Left lung (tissue), 10 donors: ENCODE measurements around the gene KAT2B. TPM values are rescaled to one million over a fixed set of nuclear protein-coding genes. Genes with fewer than 3 reads are reported as not detected.

Experiments
- ATAC-seq: fragments of 200-7000 bp; cut with Tn5 transposase; one replicate; pipeline ENCODE4 v1.9.1; 2020; ENCODE audit warnings: moderate library complexity
- DNase-seq, 4 donors: peaks; one replicate each; pipeline ENCODE4 v3.0.0-alpha.2; 2013 to 2020
- H3K27ac ChIP-seq, 2 donors: fragments of 200-600 bp; sonication (generic) in 1 of 2; one replicate each; pipeline versions ENCODE4 v1.5.0 to v1.8.0; 2020 to 2021
- H3K27me3 ChIP-seq, 2 donors: fragments of 200-600 bp; sonication (generic) in 1 of 2; one replicate each; pipeline versions ENCODE4 v1.5.0 to v1.8.0; 2020 to 2021
- H3K36me3 ChIP-seq, 2 donors: fragments of 200-600 bp; sonication (generic) in 1 of 2; one replicate each; pipeline versions ENCODE4 v1.5.0 to v1.8.0; 2020 to 2021
- H3K4me1 ChIP-seq, 2 donors: fragments of 200-600 bp; one replicate each; pipeline ENCODE4 v1.8.0; 2021
- H3K4me3 ChIP-seq, 2 donors: fragments of 200-600 bp; sonication (generic) in 1 of 2; one replicate each; pipeline versions ENCODE4 v1.5.0 to v1.8.0; 2020 to 2021; ENCODE audit warnings: mild to moderate bottlenecking in 1 of 2
- H3K9me3 ChIP-seq, 2 donors: fragments of 200-600 bp; sonication (generic) in 1 of 2; one replicate each; pipeline versions ENCODE4 v1.5.0 to v1.8.0; 2020 to 2021
- intact Hi-C, 2 donors: fragments of 100-400 bp; cut with DNase I; formaldehyde crosslinking; loops; one replicate each; pipeline versions ENCODE4 v1.11.2 to v1.14.2; 2022
- polyA plus RNA-seq, 6 donors: library from polyadenylated mRNA; unstranded; fragments of 120-200 nt; gene quantifications; one replicate each; pipeline ENCODE4 v1.2.1, GENCODE V29; 2013; ENCODE audit not compliant: insufficient read length in 6 of 6
- total RNA-seq, 2 donors: library from RNA; stranded (reverse); fragmentation: NEBNext Ultra II Directional; extraction: Animal tissue kit (Norgen Biotek cat#: 25700); gene quantifications; one replicate each; pipeline ENCODE4 v1.2.1, GENCODE V29; 2021
- TF ChIP-seq, protein P1 (sequence below), 2 donors: fragments of 200-600 bp; sonication (generic) in 1 of 2; IDR thresholded peaks; one replicate each; pipeline versions ENCODE4 v1.5.0 to v1.8.0; 2021; ENCODE audit warnings: antibody characterized with exemption in 2 of 2
- donor health status: DM: no; HTN: yes; CAD: no.
- donor health status: DM: no; HTN: no; CAD: no.

Gene KAT2B
- total and polyA plus RNA-seq, 8 donors, result 26.1 to 48.0 (median 39.9) TPM

DNA sequence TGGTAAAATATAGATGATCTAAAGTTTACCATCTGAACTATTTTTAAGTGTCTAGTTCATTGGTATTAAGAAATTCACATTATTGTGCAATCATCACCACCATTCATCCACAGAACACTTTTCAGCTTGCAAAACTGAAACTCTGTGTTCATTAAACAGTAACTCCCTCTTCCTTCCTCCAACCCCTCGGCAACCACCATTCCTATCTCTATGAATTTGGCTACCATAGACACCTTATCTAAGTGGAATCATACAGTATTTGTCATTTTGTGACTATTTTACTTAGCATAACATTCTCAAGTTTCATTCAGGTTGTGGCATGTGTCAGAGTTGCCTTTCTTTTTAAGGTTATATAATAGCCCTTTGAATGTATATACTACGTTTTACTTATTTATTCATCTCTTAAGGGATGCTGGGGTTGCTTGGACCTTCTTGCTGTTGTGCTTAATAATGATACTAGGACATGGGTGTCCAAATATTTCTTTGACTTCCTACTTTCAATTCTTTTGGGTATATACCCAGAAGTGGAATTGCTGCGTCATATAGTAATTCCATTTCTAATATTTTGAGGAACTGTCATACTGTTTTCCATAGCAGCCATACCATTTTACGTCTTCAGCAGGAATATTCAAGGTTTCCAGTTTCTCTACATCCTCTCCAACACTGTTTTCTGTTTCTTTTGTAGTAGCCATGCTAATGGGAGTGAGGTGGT is 20.9 kb downstream of the KAT2B start:
- ATAC-seq, result peak; percentile 62
- H3K4me3 ChIP-seq, result peak overlapping the region in 1 of 2 donors; percentile 31
- peak overlapping the region; percentile 63 to 92 for H3K27ac ChIP-seq
- no peaks in the 10 kb centered on the region for H3K27me3 ChIP-seq
- no peaks in the 10 kb centered on the region for H3K9me3 ChIP-seq
- intact Hi-C loops, result no loop called here
- peak in 1 of 4 donors; percentile 69 for DNase-seq
- H3K4me1 ChIP-seq, result peaks cover 16 to 39% of the 10 kb centered on the region in 2 donors
- no peaks in the 10 kb centered on the region for H3K36me3 ChIP-seq
- TF ChIP-seq, protein P1, sequence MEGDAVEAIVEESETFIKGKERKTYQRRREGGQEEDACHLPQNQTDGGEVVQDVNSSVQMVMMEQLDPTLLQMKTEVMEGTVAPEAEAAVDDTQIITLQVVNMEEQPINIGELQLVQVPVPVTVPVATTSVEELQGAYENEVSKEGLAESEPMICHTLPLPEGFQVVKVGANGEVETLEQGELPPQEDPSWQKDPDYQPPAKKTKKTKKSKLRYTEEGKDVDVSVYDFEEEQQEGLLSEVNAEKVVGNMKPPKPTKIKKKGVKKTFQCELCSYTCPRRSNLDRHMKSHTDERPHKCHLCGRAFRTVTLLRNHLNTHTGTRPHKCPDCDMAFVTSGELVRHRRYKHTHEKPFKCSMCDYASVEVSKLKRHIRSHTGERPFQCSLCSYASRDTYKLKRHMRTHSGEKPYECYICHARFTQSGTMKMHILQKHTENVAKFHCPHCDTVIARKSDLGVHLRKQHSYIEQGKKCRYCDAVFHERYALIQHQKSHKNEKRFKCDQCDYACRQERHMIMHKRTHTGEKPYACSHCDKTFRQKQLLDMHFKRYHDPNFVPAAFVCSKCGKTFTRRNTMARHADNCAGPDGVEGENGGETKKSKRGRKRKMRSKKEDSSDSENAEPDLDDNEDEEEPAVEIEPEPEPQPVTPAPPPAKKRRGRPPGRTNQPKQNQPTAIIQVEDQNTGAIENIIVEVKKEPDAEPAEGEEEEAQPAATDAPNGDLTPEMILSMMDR (IDR thresholded peaks at IDR 0.05), result no peak

DNA sequence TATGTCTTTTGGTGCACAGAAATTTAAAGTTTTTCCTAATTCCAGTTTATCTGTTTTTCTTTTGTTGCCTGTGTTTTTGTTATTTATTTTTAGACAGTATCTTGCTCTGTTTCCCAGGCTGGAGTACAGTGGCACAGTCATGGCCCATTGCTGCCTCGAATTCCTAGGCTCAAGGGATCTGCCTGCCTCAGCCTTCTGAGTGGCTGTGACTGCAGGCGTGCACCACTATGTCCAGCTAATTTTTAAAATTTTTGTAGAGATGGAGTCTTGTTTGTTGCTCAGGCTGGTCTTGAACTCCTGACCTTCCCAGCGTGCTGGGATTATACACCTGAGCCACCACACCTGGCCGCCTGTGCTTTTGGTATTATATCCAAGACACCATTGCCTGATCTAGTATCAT is 22.8 kb downstream of the KAT2B start:
- no peaks in the 10 kb centered on the region for H3K36me3 ChIP-seq
- no peak for ATAC-seq

DNA sequence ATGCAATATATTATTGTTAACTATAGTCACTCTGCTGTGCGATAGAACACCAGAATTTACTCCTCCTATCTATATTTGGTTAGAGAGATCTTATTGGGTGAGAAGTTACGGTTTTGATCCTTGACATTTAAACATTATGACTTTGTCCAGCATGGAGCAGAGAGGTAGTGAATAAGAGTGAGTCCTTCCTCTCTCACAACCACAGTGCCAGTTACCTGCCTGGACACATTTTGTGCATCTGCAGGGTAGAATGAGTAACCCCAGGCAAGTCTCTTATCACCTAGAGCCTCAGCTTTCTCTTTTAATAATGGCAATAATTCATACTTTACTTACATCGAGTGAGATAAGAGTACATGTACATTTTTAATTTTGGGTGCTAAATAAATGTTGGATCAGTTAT is 24.1 kb downstream of the KAT2B start:
- DNase-seq, result no peak
- ATAC-seq, result no peak
- H3K27ac ChIP-seq, result no peak overlapping the region
- no peak overlapping the region for H3K4me3 ChIP-seq
- H3K4me1 ChIP-seq, result peaks cover 0 to 10% of the 10 kb centered on the region in 2 donors
- H3K27me3 ChIP-seq, result no peaks in the 10 kb centered on the region
- H3K9me3 ChIP-seq, result no peaks in the 10 kb centered on the region
- TF ChIP-seq, protein P1 (IDR thresholded peaks at IDR 0.05), result no peak
- no peaks in the 10 kb centered on the region for H3K36me3 ChIP-seq
- intact Hi-C loops, result no loop called here

More for the DNA sequence above, 22.8 kb downstream of the KAT2B start:
- Histone ChIP-seq H3K4me1 (peaks cover 0 to 21% of the 10 kb centered on the region in 2 donors), H3K27ac (no peak overlapping the region), H3K27me3 (no peaks in the 10 kb centered on the region), H3K4me3 (no peak overlapping the region), H3K9me3 (no peaks in the 10 kb centered on the region)
- TF ChIP-seq, protein P1 (IDR thresholded peaks at IDR 0.05), result no peak
- intact Hi-C loops, result no loop called here
- no peak for DNase-seq

DNA sequence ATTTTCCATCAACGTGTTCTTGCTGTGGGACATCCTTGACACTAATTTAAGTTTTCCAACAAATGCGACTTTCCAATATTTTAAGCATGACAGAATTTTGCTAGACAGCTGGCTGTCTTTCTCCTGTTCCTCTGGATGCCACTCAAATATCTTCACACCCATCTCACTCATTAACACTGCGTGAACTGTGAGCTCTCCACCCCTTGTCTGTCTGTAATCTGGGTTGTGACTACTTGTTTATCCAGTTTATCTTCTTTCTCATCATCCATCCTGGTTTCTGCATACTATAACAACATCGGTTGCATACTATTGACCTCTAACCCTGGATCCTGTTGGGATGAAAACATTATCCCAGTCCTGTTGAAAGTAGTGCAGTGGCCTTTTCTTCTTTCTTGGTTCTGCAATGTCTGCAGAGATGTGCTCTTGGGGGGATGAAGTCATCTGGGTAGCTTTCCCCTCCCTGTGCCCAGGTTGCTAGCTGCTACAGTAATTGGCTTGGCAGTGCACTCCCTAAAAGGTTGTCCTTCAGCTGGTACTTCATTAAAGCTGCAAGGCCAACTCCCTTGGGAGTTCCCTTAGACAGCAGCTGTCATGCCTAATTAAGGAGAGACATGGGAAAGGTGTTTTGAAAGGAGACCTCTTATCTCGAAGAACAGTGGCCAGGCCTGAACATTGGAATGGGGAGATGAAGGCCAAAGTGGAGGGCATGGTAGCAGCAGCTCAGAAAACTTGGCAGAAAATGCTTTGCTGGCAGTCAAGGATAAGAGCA is 24.7 kb downstream of the KAT2B start:
- H3K27ac ChIP-seq, result no peak overlapping the region
- TF ChIP-seq, protein P1 (IDR thresholded peaks at IDR 0.05), result no peak
- H3K36me3 ChIP-seq, result no peaks in the 10 kb centered on the region
- H3K4me3 ChIP-seq, result no peak overlapping the region
- H3K4me1 ChIP-seq, result peaks cover 0 to 10% of the 10 kb centered on the region in 2 donors
- DNase-seq, result no peak
- intact Hi-C loops, result no loop called here
- H3K27me3 ChIP-seq, result no peaks in the 10 kb centered on the region
- no peaks in the 10 kb centered on the region for H3K9me3 ChIP-seq
- ATAC-seq, result no peak

DNA sequence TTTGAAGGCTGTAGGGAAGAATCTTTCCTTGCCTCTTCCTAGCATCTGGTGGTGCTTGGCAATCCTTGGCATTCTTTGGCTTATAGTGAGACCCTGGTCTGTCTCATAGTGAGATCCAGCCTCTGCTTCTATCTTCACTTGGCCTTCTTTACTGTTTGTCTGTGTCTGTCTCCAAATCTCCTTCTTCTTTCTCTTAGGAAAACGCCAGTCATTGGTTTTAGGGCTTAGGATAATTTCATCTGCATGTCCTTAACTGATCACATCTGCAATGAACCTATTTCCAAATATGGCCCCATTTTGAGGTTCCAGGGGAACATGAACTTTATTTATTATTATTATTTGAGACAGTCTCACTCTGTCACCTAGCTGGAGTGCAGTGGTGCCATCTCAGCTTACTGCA is 25.8 kb downstream of the KAT2B start:
- no peak for ATAC-seq
- TF ChIP-seq, protein P1 (IDR thresholded peaks at IDR 0.05), result no peak
- no peaks in the 10 kb centered on the region for H3K27me3 ChIP-seq
- peaks cover 0 to 5% of the 10 kb centered on the region in 2 donors for H3K4me1 ChIP-seq
- no peaks in the 10 kb centered on the region for H3K9me3 ChIP-seq
- no peak overlapping the region for H3K27ac ChIP-seq
- intact Hi-C loops, result no loop called here
- H3K36me3 ChIP-seq, result no peaks in the 10 kb centered on the region
- H3K4me3 ChIP-seq, result no peak overlapping the region
- DNase-seq, result no peak
